ENCODE data around the gene LRRC46. TPM values are rescaled to one million over a fixed set of nuclear protein-coding genes. Genes with fewer than 3 reads are reported as not detected.

The LRRC46 gene
- total RNA-seq, 1 donor from 2014 or later, result 1.1 TPM

DNA sequence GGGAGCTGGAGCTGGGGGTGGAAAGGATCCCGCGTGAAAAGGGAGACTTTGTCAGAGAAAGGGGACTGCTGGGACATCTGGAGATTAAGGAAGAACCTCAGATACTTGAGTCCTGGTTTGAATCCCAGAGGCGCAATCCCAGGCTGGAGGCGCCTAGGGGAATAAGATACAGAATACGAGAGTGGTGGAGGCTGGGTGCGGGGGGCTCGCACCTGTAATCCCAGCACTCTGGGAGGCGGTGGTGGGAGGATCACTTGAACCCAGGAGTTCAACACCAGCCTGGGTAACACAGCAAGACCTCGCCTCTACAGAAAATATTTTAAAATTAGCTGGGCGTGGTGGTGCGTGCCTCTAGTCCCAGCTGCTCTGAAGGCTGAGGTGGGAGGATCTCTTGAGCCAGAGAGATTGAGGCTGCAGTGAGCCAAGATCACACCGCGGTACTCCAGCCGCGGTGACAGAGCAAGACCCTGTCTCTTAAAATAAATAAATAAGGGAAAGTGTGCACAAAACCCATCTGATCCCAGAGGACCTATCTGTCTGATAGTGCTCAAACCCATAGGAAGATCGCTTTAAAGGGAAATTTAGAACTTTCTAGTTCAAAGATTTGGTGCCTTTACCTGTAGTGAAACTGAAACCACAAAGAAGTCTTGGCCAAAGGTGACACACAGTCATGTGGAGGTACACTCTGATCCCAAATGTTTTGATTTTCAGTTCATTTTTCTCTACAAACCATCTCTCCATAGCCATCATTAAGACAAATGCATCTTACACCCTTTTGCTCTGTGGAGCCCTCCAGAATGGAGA lies 10.2 kb downstream of the LRRC46 start:
- H3K9me3 ChIP-seq, result no peaks in the 10 kb centered on the region
- ATAC-seq, result no peak
- H3K4me3 ChIP-seq, result peak overlapping the region; percentile 94
- intact Hi-C loops (cut with DNase I), result loop anchor here (5.0 kb wide), 1 partner anchor 51 kb away; no protein-coding TSS in a partner anchor
- TF ChIP-seq, protein P1, sequence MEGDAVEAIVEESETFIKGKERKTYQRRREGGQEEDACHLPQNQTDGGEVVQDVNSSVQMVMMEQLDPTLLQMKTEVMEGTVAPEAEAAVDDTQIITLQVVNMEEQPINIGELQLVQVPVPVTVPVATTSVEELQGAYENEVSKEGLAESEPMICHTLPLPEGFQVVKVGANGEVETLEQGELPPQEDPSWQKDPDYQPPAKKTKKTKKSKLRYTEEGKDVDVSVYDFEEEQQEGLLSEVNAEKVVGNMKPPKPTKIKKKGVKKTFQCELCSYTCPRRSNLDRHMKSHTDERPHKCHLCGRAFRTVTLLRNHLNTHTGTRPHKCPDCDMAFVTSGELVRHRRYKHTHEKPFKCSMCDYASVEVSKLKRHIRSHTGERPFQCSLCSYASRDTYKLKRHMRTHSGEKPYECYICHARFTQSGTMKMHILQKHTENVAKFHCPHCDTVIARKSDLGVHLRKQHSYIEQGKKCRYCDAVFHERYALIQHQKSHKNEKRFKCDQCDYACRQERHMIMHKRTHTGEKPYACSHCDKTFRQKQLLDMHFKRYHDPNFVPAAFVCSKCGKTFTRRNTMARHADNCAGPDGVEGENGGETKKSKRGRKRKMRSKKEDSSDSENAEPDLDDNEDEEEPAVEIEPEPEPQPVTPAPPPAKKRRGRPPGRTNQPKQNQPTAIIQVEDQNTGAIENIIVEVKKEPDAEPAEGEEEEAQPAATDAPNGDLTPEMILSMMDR (IDR thresholded peaks at IDR 0.05), result peak; percentile 4
- H3K4me1 ChIP-seq, result peaks cover 24% of the 10 kb centered on the region
- H3K36me3 ChIP-seq, result peaks cover 15% of the 10 kb centered on the region
- peaks cover 18% of the 10 kb centered on the region for H3K27me3 ChIP-seq
- no peak for DNase-seq
- peak overlapping the region; percentile 80 for H3K27ac ChIP-seq

DNA sequence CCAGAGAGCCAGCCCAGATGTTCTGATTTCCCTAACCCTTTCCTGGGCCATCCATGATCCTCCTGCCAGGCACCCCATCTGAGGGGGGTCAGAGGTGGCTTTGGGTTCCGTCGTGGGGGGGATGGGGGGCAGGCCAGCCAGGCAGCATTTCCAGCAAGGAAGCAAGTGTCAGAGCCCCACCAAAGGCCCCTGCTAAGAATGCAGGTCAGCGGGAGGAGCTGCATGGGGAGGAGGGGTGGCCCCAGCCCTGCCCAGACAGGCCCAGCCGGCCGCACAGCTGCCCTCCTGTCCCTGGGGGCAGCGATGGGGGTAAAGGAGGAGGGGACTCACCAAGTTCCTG lies 11.9 kb downstream of the LRRC46 start:
- no peak for DNase-seq
- no peak overlapping the region for H3K27ac ChIP-seq
- intact Hi-C loops (cut with DNase I), result loop anchor here (5.0 kb wide), 1 partner anchor 49 kb away; no protein-coding TSS in a partner anchor

DNA sequence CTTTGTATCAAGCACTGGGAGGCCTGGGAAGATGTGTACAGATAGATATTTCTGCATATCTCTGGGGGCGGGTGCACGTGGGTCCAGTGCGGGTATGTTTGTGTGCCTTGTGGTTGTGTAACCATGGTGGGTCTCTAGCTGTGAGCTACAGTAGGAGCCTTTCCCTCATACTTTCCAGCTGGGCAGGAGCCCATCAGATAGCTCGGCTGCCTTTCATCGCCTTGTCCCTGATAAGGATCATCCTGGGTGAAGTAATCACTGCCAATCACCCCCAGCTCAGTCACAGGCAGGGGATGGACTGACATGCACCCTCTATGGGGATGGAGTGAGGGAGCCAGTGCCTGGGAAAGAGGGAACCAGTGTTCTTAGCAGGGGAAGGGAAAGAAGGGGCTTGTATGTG lies 12.8 kb downstream of the LRRC46 start:
- Histone ChIP-seq H3K27me3 (peaks cover 42% of the 10 kb centered on the region), H3K9me3 (no peaks in the 10 kb centered on the region), H3K27ac (no peak overlapping the region), H3K36me3 (no peaks in the 10 kb centered on the region), H3K4me3 (no peak overlapping the region), H3K4me1 (peaks cover 31% of the 10 kb centered on the region)
- intact Hi-C loops (cut with DNase I), result loop anchor here (5.0 kb wide), 1 partner anchor 48 kb away; no protein-coding TSS in a partner anchor
- TF ChIP-seq, protein P1 (IDR thresholded peaks at IDR 0.05), result no peak
- DNase-seq (no peak), ATAC-seq (no peak)

More for the DNA sequence above, 11.9 kb downstream of the LRRC46 start:
- Histone ChIP-seq H3K9me3 (no peaks in the 10 kb centered on the region), H3K4me1 (peaks cover 31% of the 10 kb centered on the region), H3K36me3 (peaks cover 7% of the 10 kb centered on the region), H3K4me3 (no peak overlapping the region), H3K27me3 (peaks cover 35% of the 10 kb centered on the region)
- TF ChIP-seq, protein P1 (IDR thresholded peaks at IDR 0.05), result no peak
- no peak for ATAC-seq

DNA sequence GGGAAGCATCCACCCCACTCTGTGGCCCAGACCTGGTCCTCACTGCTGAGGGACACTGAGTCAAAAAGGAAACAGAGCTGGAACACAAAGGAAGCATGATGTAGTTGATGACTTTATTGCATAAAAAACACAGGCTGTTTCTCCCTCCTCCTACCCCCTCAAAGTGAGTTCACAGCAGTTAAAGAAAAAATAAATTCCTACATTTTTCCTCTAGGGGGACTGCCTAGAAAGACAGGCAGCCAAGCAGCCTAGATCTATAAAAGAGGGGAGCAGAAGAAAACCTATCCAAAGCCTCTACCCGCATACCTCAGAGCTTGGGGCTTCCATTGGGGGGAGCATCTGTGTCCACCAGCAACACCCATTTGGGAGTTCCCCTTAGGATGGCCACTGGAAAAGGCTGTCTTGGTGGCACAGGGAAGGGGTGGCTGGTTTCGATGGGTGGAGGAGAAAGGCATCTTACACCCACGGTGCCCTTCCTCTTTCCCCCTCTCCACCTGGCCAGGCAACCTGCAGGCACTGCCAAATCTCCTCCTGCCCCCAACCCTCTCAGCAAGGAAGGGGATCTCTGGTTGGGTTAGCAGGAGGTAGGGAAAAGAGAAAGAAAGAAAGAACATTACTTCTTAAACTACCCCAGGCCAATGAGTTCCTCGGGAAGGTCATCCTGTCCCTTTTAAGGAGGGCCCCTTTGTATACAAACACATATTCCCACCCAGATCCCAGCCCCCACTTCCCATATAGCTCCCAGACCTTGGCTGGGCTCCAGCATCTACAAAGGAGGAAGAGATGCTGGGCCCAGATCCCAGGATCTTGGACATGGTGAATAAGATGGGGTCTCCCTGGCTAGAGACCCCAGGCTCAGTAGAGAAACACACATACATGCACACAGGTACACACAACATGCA lies 13.6 kb downstream of the LRRC46 start:
- ATAC-seq (no peak), DNase-seq (no peak)
- intact Hi-C loops (cut with DNase I), result loop anchor here (5.0 kb wide), 1 partner anchor 47 kb away; no protein-coding TSS in a partner anchor
- TF ChIP-seq, protein P1 (IDR thresholded peaks at IDR 0.05), result peak; percentile 15
- no peaks in the 10 kb centered on the region for H3K36me3 ChIP-seq
- H3K9me3 ChIP-seq, result no peaks in the 10 kb centered on the region
- no peak overlapping the region for H3K4me3 ChIP-seq
- H3K27ac ChIP-seq, result no peak overlapping the region
- H3K27me3 ChIP-seq, result peaks cover 48% of the 10 kb centered on the region
- H3K4me1 ChIP-seq, result peaks cover 26% of the 10 kb centered on the region

DNA sequence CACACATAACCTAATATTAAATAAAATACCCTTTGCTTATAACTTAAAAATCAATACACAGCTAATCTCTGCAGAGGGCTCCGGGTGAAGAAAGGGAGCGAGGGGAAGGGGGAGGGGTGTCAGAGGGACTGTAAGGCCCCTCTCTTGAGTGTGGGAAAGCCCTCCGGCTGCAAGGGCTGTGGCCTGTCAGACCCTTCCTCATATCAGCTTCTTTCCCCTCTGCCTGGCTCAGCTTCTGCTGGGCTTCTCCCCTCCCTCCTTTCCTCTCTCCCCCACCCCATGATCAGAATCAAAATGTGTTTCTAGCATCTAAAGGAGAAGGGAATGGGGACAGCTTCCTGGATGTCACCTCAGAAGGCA lies 14.2 kb downstream of the LRRC46 start:
- TF ChIP-seq, protein P1 (IDR thresholded peaks at IDR 0.05), result no peak
- H3K4me3 ChIP-seq, result no peak overlapping the region
- ATAC-seq, result no peak
- H3K9me3 ChIP-seq, result no peaks in the 10 kb centered on the region
- H3K4me1 ChIP-seq, result peaks cover 24% of the 10 kb centered on the region
- peaks cover 54% of the 10 kb centered on the region for H3K27me3 ChIP-seq
- no peak overlapping the region for H3K27ac ChIP-seq
- intact Hi-C loops (cut with DNase I), result no loop called here
- no peak for DNase-seq
- no peaks in the 10 kb centered on the region for H3K36me3 ChIP-seq
